Peyer's patch (tissue), 4 donors: Measurements from ENCODE around the gene MED8.

Source experiments
- CTCF ChIP-seq, 6 experiments: fragments of 450-650 bp in 4 of 6; fragments of 200-600 bp in 2 of 6; sonication (generic) in 1 of 6; IDR thresholded peaks; one replicate each; pipeline ENCODE4 v1.5.1; 2017 to 2019; ENCODE audit warnings: antibody characterized with exemption in 6 of 6, mild to moderate bottlenecking in 3 of 6, moderate library complexity in 1 of 6
- POLR2A ChIP-seq, 2 donors: fragments of 450-650 bp; IDR thresholded peaks; one replicate each; pipeline ENCODE4 v1.5.1; 2017; ENCODE audit warnings: antibody characterized with exemption in 2 of 2, mild to moderate bottlenecking in 2 of 2, moderate library complexity in 2 of 2

DNA sequence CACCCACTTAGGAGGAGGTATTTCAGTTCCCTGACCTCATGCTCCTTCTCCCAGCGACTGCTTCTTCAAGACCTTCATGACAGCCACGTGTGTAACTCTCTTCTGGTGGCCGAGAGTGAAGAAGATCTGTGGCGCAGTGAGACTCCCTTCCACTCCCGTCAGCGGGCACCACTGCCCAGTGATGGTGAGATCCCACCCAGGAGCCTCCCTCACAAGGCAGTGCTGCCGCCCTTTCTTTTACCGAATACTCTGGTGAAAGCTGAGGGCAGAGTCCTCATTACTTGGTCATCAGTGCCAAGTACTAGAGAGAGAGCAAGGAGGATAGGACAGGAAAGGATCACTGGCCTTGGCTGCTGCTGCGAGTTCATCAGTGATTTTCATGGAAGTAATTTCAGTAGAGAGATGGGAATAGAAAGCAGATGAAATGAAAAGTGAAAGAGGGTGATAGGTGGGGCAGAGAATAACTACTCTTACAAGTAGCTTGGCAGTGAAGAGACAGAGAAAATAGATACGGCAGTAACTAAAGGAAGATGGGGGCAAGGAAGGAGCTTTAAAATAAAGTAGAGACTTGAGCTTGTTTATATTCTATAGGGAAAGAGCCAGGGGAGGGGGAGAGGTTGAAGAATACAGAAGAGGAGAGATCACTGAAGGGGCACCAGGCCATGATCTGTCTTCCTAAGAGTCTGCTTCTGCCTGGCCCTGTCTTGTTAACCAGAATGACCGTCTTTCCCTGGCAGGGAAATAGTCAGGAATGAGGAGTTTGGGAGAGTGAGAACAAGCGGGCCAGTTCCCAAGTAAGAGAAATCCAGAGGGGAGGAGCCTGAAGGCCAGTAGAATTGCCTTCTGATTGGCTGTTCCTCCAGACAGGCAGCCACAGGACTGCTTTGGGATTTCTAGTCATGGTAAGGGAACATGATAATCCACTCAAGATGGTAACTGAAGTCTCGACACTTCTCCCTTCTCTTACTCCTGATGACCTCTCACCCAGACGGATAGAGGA is 45.8 kb upstream of the MED8 start:
- TF ChIP-seq POLR2A (IDR thresholded peaks at IDR 0.05) (no peak), CTCF (IDR thresholded peaks at IDR 0.05) (no peak)
